ENCODE data around the gene CRLF2.
"Not testable (repeated sequence)": the region's sequence is repeated elsewhere in the genome, so short reads cannot be mapped to it uniquely, and the experiment has no call there.

Gene CRLF2, protein sequence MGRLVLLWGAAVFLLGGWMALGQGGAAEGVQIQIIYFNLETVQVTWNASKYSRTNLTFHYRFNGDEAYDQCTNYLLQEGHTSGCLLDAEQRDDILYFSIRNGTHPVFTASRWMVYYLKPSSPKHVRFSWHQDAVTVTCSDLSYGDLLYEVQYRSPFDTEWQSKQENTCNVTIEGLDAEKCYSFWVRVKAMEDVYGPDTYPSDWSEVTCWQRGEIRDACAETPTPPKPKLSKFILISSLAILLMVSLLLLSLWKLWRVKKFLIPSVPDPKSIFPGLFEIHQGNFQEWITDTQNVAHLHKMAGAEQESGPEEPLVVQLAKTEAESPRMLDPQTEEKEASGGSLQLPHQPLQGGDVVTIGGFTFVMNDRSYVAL
- long read RNA-seq, donor 1 = 0 reads
- long read RNA-seq, donor 2 = 0 reads
- long read RNA-seq, donor 3 = 0 reads
- long read RNA-seq, donor 4 = 0 reads
- long read RNA-seq, donor 5 = 0 reads
- long read RNA-seq, donor 6 = 0 reads
- long read RNA-seq, donor 7 = 0 reads
- long read RNA-seq, donor 8 = 0 reads

DNA sequence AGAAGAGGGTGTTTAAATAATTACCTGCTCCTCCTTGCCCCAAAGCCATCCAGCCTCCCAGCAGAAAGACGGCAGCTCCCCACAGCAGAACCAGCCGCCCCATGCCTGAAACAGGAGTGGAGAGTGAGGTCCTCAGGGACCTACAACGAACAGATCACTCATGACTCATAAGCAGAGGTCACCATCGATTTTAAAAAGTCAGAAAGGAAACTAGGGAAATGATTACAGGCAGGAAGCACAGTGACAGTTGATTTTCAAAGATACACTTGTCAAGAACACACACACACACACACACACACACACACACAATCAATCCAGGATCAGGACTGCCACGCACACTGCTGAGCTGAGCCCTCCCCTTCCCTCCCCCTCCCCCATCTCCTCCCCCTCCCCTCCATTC lies at the start of gene CRLF2:
CRLF2 (minus strand) TSS at position 118 of the 400 bp plus-strand sequence; CDS start at position 103, 15 bp downstream.
- no peak for DNase-seq

DNA sequence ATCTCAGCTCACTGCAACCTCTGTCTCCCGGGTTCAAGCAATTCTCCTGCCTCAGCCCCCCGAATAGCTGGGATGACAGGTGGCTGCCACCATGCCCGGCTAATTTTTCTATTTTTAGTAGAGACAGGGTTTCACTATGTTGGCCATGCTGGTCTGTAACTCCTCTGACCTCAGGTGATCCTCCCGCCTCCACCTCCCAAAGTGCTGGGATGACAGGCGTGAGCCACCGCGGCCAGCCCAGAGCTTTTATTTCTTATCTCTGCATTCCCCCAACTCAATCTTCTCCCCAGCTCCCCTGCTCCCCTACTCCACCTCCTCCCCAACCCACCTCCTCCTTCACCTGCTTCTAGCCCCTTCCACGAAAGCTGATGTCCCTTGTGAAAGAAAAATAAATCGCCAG lies 49.3 kb upstream of the CRLF2 start:
- not testable (repeated sequence) for DNase-seq

DNA sequence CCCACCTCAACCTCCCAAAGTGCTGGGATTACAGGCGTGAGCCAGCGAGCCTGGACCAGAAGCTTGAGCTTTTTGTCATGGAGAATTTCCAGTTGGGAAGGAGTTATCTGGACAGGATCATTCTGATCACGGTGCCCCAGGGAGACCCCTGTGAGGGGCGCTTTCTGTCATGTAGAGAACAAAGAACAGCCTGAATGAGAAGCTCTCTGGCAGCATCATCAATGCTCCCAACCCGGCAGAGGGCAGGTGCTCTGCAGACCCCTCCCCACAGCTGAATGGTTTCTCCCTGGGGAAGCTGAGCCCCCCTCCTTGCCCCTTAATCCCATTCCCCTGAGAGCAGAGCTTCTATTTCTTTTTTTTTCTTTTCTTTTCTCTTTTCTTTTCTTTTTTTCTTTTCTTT lies 48.8 kb upstream of the CRLF2 start:
- DNase-seq = no peak

DNA sequence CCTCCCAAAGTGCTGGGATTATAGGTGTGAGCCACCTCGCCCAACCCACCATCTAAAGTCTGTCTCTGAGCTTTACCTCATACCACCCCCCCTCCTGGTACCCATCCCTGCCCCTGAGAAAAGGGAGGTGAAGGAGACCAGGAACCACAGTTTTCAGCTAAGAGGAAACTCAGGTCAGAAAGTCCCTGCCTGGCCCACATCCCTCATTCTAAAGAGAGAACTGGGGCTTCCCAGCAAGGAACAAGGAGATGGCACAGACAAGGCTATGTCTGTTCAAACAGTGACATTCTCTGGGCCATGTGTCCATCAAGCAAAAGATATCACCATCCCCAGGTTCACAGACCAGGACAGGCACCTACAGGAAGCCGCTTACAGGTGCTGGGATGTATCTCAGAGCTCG lies 40.4 kb upstream of the CRLF2 start:
- no peak for DNase-seq

DNA sequence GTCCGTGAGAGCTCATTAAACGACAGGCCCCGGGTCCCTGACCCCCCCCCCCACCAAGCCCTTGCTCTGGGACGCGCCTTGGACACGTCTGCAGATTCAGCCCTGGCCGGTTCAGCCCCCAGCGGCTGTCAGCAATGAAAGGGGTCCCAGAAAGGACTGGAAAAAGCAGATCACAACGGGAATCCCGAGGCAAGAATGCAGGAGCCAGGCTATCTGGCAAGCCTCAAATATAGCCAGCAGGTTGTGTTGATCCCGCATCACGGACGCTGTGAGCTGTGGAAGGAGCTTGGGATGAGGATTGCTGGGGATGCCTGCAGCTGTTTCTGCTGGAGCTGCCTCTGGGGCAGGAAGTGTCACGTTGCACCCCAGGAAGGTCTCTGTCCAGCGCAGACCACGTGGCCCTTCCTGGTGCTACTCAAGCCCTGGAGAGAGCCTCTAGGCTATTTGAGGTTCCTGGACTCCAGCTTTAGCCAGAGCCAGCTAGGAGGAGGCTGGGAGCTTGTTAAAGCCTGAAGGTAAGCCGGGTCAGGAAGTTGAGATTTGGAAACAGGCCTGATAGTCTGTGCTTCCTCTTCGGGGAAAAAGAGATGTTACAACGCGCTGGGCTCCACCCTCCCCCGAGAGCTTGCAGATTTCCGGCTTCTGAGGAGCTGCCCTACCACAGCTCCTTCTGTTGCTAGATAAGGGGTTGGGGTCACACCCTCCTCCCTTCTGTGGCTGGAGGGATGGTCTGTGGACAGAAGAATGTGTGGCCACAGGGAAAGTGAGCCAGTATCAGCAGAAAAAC lies 36.8 kb upstream of the CRLF2 start:
- peak; percentile 70 for DNase-seq

DNA sequence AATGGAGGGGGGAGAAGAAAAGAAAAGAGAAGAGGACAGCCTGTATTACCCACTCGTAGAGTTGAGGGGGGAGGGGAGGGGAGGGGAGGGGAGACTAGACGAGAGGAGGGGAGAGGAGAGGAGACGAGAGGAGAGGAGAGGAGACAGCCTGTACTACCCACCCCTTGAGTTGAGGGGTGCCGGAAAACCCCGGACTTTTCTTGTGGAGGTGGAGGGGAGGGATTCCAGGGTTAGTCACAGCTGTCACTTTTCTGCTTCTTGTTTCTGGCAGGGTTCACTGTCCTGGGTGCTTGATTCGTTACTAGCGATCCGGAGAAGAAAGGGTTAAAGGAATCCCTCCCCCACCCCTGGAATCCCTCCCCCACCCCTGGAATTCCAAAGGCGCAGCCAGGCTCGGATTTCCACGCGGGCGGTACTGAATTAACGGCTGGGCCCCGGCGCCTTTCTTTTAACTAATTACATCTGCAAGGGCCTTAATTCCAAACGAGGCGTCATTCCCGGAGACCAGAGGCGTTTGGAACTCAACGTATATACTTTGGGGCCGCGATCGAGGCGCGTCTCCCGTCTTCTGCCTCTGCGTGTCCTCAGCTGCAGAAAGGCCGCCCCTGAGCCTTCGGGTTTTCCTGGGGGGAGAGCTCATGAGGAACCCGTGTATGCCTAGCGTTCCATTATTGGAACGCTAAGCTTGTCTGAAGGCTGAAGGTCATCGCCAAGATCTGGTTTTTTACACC lies 36.0 kb upstream of the CRLF2 start:
- peak; percentile 65 for DNase-seq

DNA sequence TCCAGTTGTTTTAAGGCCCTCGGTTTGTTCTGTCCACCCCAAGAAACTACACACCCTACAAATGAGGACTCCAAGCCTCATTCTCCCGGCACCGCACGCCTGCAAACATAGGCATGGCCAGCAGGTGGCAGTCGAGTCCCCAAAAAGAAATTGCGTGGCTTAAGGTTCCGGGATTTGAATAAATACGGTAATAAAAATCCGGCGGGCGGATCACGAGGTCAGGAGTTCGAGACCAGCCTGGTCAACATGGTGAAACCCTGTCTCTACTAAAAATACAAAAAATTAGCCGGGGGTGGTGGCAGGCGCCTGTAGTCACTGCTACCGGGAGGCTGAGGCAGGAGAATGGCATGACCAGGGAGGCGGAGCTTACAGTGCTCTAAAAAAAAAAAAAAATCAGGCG lies 34.4 kb upstream of the CRLF2 start:
- peak; percentile 58 for DNase-seq

DNA sequence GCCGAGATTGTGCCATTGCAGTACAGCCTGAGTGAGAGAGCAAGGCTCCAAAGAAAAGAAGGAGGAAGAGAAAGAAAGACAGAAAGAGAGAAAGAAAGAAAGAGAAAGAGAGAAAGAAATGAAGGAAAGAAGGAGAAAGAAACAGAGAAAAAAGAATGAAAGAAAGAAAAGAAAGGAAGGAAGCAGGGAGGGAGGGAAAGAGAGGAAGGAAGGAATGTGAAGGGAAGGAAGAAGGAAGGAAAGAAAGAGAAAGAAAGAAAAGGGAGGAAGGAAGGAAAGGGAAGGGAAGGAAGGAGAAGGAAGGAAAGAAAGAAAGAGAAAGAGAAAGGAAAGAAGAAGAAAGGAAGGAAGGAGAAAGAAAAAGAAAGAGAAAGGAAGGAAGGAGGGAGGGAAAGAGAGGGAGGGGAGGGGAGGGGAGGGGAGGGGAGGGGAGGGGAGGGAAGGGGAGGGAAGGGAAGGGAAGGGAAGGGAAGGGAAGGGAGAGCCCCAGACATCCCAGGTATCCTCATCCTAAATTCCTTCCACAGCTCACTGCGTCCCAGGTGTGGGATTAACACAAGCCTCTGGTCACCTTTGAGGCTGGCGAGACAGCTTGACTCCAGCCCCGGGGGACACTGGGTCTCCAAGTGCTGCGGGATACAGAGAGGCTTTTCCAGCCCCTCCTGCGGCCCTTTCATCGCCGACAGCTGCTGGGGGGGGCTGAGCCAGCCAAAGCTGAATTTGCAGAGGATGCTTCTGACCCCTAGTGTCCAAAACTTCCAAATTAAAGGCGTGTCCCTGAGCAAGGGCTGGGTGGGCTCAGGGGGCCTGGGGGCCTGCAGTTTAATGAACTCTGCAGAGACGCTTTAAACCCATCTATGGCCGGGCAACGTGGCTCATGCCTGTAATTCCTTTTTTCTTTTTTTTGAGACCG lies 32.0 kb upstream of the CRLF2 start:
- DNase-seq = no peak

DNA sequence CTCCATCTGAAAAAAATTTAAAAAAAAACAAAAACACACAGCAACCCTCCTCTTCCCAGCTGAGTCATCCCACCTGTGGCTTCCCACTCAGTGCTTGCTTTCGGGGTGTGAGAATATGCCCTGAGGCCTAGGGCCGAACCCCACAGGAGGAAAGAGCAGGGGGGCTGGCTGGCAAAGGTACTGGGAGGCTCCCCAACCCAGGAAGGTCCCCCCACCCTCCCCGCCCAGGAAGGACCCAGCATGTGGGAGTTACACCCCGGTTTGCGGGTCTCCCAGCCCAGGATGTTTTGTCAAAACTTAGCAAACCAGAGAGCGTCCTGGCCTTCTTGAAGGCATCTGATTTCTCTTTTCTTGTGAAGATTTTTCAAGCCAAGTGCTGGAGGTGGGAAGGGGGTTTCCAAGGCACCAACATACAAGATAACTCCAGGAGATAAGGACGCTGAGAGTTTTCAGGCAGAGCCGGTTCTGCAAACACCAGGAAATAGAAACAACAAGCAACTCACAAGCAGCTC lies 30.5 kb upstream of the CRLF2 start:
- no peak for DNase-seq

DNA sequence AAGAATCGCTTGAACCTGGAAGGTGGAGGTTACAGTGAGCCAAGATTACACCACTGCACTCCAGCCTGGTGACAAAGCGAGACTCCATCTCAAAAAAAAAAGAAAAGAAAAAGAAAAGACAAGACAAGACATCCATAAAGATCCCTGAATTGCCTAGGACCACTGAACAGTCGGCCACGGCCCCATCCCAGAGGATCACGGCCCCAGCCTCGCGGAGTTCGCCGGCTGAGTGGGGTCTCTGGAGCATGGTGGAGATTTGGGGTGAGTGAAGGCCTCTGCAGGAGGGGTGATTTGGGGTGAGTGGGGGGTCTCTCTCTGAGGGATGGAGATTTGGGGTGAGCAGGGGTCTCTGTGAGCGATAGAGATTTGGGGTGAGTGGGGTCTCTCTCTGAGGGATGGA lies 28.1 kb upstream of the CRLF2 start:
- DNase-seq = not testable (repeated sequence)

DNA sequence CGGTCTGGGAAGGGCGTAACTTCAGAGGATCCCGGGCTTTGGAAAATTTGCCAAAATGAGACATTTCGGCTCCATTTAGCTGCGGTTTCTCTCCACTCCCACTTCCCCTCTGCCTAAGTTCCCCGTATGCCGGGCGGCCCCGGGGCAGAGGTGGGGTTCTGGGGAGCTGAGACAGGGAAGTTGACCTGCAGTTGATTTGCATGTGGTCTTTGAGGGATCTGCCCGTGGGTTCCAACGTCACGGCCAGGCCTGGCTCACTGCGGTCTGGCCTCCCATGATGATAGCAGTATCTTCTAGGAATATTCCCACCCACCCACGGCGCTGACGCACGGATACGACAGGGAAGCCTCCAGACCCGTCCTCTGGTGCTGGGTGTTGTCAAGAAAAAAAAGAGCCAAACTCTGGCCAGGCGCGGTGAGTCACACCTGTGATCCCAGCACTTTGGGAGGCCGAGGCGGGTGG lies 27.3 kb upstream of the CRLF2 start:
- no peak for DNase-seq

DNA sequence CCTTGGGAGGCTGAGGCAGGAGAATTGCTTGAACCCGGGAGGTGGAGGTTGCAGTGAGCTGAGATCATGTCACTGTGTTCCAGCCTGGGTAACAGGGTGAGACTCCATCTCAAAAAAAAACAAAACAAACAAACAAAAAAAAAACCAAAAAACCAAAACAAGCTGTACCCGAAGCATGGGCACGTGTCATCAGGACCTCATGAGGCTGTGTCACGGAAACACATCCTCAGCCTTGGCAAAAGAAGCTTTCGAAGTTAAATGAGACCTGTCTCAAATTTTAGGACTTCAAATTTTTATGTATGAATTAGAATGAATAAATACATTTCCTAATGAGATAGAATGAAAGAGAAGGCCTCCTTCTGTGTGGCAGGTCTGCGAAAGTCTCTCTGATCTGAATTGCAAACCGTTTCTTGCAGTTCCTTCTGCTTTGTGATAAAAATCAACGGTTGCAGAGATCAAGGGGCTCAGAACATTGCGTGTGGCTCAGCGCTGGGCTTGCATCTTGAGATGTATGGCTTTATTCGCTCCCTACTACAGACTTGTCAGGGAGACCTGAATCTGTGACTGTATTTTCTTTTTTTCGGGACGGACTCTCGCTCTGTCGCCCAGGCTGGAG lies 19.5 kb upstream of the CRLF2 start:
- no peak for DNase-seq

DNA sequence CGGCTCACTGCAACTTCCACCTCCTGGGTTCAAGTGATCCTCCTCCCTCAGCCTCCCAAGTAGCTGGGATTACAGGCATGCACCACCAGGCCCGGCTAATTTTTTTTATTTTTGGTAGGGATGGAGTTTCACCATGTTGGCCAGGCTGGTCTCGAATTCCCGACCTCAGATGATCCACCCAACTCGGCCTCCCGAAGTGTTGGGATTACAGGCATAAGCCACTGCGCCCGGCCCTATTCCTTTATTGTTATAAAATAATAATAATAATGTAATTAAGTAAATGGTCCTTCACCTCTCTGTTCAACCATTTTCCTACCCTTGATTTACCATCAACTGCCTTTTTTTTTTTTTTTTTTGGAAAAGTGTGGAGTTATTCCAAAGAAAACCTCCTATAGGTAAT lies 15.7 kb upstream of the CRLF2 start:
- DNase-seq = not testable (repeated sequence)

DNA sequence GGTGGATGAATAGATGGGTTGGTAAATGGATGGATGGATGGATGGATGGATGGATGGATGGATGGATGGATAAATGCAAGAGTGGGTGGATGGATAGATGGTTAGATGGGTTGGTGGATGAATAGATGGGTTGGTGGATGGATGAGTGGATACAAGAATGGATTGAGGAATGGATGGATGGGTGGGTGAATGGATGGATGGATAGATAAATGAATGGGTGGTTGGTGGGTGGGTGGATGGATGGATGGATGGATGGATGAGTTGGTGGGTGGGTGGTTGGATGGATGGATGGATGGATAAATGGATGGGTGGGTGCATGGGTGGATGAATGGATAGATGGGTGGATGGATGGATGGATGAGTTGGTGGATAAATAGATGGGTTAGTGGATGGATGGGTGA lies 13.8 kb upstream of the CRLF2 start:
- no peak for DNase-seq

DNA sequence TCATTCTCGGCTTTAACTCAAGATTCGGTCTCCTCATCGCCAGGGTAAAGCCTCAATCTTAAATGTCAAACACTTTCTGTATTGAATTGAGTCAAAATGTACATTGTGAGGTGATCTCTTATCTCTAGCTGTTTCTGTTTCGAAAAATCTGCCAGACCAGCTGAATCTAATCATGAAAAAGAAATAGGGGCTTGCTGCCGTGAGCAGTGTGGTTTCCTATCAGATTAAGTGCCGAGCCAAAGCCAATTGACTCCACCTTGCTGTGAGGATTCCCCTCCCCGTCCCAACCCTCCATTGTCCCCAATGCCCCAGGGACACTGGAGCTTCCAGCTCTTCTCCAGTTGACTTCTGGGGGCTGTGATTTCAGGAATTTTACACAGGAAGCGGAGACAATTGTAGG lies 12.5 kb upstream of the CRLF2 start:
- DNase-seq = no peak

DNA sequence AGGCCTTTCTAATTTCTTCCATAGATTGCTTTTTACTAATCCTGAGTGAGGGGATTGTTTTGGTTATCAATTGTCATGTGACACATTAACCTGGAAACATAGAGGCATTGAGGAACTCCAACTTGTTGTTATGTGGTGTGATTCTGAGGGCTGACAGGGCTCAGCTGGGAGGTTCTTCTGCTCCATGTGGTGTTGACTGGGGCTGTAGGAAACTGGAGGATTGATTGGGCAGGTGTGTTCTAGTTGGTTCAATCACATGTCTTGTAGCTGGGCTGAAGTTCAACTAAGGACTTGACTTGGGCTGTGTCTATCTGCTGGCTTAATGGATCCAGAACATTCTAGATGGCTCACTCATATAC lies 10.8 kb upstream of the CRLF2 start:
- DNase-seq = no peak

DNA sequence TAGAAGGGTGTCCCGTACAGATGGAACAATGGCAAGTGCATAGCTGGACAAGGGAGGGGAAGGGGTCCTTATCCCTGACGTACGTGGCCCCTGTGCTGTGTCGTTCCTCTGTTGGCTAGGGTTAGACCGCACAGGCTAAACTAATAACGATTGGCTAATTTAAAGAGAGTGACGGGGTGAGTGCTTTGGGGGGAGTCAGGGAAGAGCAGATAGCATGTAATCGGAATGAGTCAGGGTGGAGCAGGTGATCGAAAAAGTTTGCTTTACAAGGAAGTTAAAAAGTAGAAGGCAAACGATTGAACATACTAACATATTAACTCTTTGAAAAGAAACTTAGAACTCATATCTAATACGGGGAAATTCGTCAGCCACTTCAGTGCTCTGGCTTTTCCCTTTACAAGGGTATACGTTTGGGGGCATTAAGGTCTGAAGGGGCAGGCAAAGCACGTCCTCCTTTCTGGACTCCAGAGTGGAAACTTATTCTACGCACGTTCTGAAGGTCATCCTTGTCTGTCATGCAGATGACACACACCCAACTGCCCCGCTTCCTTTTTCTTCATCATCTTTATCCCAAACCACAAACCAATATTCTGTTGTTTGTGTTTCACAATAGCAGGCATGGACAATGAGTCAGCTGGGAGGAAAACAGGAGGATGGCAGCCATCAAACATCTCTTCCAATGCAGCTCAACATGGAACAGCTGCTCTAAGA lies 10.2 kb upstream of the CRLF2 start:
- DNase-seq = no peak

DNA sequence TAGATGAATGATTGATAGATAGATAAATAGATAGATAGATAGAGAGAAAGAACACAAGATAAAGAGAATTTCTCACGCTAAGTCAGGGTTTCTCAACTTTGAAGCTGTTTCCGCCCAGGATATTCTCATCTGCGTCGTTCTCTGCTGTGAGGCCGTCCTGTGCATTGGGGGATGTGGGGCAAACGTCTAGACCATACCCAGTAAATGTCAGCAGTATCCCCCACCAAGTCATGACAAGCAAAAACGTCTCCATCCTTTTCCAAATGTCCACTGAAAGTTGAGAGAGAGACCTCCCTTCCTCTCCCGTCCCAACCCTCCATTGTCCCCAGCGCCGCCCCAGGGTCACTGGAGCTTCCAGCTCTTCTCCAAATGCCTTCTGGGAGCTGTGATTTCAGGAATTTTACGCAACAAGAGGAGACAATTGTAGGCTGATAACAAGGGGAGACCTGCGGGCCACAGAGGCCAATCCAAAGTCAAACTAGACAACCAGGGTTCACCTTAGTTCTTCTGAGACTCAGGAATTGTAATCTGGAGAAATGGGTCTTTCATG lies 8.9 kb upstream of the CRLF2 start:
- DNase-seq = no peak

DNA sequence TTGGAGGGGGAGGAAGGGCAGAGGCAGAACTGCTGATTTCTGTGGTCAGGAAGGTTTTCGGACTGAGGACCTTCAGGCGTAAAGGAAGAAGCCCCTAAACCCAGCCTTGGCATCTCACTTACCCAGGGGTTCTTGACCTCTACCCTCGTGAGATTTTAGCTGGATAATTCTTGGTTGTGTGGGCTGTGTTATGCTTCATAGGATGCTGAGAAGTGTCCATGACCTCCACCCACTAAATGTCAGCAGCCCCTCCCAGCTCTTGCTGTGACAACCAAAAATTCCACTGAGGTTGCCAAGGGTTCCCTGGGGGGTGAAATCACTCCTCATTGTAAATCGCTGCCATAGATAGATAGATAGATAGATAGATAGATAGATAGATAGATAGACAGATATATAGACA lies 5.8 kb upstream of the CRLF2 start:
- DNase-seq = no peak
